A673 (cell line): Measurements from ENCODE around the gene UPK3BL1. TPM values are rescaled to one million over a fixed set of nuclear protein-coding genes. Genes with fewer than 3 reads are reported as not detected.
"Not testable (repeated sequence)": the region's sequence is repeated elsewhere in the genome, so short reads cannot be mapped to it uniquely, and the experiment has no call there.

Source experiments
- BruUV-seq: library from RNA; stranded (reverse); fragments of 400-500 nt; replicated peaks from 2 replicates; lab custom pipeline; 2021; lab: Mats Ljungman, UMichigan
- CTCF ChIA-PET: fragments of 300-600 bp; sonication (Branson Sonifier 250); formaldehyde crosslinking; loops from one replicate; lab custom pipeline; 2022; ENCODE audit warnings: antibody characterized with exemption; lab: Charles Lee
- POLR2A ChIA-PET: fragments of 300-600 bp; sonication (Branson Sonifier 250); formaldehyde crosslinking; loops from one replicate; lab custom pipeline; 2022; ENCODE audit warnings: antibody characterized with exemption; ENCODE audit not compliant: low non-redundant PET; lab: Charles Lee
- DNase-seq: peaks from one replicate; pipeline ENCODE4 v3.0.0-alpha.2; 2015; ENCODE audit warnings: low spot score
- H3K27ac ChIP-seq: fragments of 200-600 bp; sonication (generic); 2 replicates; pipeline ENCODE4 v1.5.1; 2016; ENCODE audit warnings: mixed run types, low read depth, mild to moderate bottlenecking, mixed read lengths, antibody characterized with exemption, low read length; ENCODE audit not compliant: poor library complexity, severe bottlenecking
- H3K27me3 ChIP-seq: fragments of 200-600 bp; sonication (generic); replicated peaks from 2 replicates; pipeline ENCODE4 v1.6.1; 2017; ENCODE audit warnings: mixed run types, low read depth, mild to moderate bottlenecking, mixed read lengths, antibody characterized with exemption, low read length; ENCODE audit not compliant: insufficient read depth, poor library complexity
- H3K36me3 ChIP-seq: fragments of 200-600 bp; sonication (generic); 2 replicates; pipeline ENCODE4 v1.6.1; 2016; ENCODE audit warnings: mixed run types, mild to moderate bottlenecking, mixed read lengths, antibody characterized with exemption, low read length; ENCODE audit not compliant: insufficient read depth, poor library complexity, severe bottlenecking
- H3K4me1 ChIP-seq: fragments of 200-600 bp; sonication (generic); 2 replicates; pipeline ENCODE4 v1.6.1; 2017; ENCODE audit warnings: mixed run types, mild to moderate bottlenecking, mixed read lengths, antibody characterized with exemption, low read length; ENCODE audit not compliant: insufficient read depth, poor library complexity, severe bottlenecking
- H3K4me3 ChIP-seq: fragments of 200-600 bp; sonication (generic); 2 replicates; pipeline ENCODE4 v1.5.1; 2016; ENCODE audit warnings: low read depth, mixed run types, mild to moderate bottlenecking, mixed read lengths, low read length; ENCODE audit not compliant: poor library complexity, severe bottlenecking
- H3K9me3 ChIP-seq: fragments of 200-600 bp; sonication (generic); 2 replicates; pipeline ENCODE4 v1.6.1; 2016; ENCODE audit warnings: mixed run types, low read depth, mild to moderate bottlenecking, mixed read lengths, antibody characterized with exemption, low read length; ENCODE audit not compliant: poor library complexity, severe bottlenecking
- intact Hi-C: fragments of 100-400 bp; cut with micrococcal nuclease; formaldehyde crosslinking; loops from one replicate; pipeline ENCODE4 v1.10.0; 2022; ENCODE audit not compliant: unreplicated experiment
- total RNA-seq: library from RNA; stranded (reverse); gene quantifications from 2 replicates; pipeline ENCODE4 v1.2.3, GENCODE V29; 2021

The UPK3BL1 gene
- total RNA-seq, 1 experiment from 2014 or later: 10.4 TPM

DNA sequence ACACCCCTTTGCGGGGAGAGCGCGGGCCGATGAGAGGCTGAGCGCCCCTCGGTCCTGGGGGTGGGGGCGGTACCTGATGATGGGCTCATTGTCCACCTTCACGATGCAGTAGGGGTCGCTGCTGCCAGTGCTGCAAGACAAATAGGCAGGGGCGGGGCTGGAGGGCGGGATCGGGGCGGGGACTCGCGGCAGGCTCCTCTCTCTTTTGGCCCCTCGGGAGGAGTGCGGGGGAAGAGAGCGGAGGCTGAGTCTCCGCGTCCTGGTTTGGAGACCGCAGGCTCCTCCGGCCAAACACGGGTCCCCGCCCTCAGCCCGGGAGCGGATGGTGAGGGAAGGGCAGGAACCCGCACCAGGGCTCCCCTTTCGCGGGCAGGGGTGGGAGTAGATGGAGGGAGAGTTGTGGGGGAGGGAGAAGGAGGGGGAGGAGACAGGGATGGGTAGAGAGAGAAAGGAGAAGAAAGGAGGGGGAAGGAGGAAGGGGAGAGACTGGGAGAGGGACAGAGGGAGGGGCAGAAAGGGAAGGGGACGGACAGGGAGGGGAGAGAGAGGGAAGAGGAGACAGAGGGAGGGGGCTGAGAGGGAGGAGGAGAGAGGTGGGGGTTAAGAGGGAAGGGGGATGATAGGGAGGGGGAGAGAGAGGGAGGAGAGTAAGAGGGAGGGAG lies 31.4 kb downstream of the UPK3BL1 start:
- H3K27ac ChIP-seq, DNase-seq, H3K4me1 ChIP-seq, H3K27me3 ChIP-seq, POLR2A ChIA-PET, CTCF ChIA-PET, H3K4me3 ChIP-seq, H3K36me3 ChIP-seq, H3K9me3 ChIP-seq, intact Hi-C loops, BruUV-seq: not testable (repeated sequence)

DNA sequence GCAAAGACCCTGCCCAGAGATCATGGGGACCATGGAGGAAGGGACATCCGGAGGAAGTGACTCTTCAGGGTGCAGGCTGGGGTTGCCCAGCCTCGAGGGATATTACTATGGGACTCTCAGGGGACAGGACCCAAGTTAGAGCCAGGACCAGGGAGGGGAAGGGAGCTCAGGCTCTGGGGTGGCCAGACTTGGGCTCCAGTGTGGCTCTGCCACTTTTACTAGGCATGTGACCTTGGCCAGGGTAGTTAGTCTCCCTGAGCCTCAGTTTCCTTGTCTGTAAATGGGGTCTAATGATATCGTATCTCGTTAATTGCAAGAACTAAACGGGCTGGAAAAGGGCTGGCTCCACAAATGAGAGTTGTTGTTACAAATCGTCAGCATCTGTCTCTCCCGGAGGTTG lies 32.1 kb downstream of the UPK3BL1 start:
- BruUV-seq, H3K27me3 ChIP-seq, CTCF ChIA-PET, H3K36me3 ChIP-seq, POLR2A ChIA-PET, intact Hi-C loops, DNase-seq, H3K4me1 ChIP-seq, H3K4me3 ChIP-seq, H3K9me3 ChIP-seq, H3K27ac ChIP-seq: not testable (repeated sequence)

- POLR2A ChIA-PET, DNase-seq, H3K4me1 ChIP-seq, H3K9me3 ChIP-seq, CTCF ChIA-PET, H3K4me3 ChIP-seq, intact Hi-C loops, H3K36me3 ChIP-seq, H3K27me3 ChIP-seq, BruUV-seq, H3K27ac ChIP-seq: not testable (repeated sequence)
Observed at GRCh38 chr7:102609734-102610133, 32.9 kb downstream of the UPK3BL1 start.

- H3K36me3 ChIP-seq, H3K27ac ChIP-seq, POLR2A ChIA-PET, BruUV-seq, H3K27me3 ChIP-seq, CTCF ChIA-PET, intact Hi-C loops, DNase-seq, H3K4me3 ChIP-seq, H3K4me1 ChIP-seq, H3K9me3 ChIP-seq: not testable (repeated sequence)
Observed at GRCh38 chr7:102606848-102607247, 35.7 kb downstream of the UPK3BL1 start.

DNA sequence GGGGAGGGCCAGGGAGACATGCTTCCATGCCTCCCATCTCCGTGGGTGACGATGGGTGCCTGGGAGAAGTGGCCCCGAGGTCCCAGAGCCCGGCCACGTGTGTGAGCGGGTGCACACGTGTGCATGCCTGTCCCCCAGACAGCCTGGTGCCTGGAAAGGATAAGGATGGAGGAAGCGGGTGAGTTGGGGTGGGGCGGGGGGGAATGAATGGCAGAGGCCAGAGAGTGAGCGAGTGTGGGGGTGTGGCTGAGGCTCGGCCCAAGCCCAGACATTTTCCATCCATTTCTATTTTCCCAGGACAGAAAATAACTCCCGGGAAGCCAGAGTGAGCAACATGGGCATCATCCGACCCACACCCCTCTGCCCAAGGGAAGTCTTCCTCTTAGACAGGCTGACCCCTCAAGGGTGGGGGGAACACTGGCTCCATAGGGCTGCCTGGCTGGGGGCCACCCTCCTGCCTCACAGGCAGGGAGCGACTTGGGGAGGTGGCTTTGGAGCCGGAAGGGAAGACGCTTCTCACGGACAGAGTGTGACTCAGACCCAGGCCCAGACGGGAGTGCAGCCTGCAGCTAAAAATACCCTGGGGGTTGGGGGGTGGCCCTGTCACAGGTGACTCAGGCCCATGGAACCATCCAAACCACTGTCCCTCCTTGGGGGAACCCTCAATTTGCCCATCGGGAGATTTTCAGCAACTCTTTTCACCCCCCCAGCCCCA lies 38.0 kb downstream of the UPK3BL1 start:
- H3K9me3 ChIP-seq, POLR2A ChIA-PET, H3K4me3 ChIP-seq, intact Hi-C loops, H3K4me1 ChIP-seq, CTCF ChIA-PET, H3K27ac ChIP-seq, H3K36me3 ChIP-seq, H3K27me3 ChIP-seq, DNase-seq, BruUV-seq: not testable (repeated sequence)

DNA sequence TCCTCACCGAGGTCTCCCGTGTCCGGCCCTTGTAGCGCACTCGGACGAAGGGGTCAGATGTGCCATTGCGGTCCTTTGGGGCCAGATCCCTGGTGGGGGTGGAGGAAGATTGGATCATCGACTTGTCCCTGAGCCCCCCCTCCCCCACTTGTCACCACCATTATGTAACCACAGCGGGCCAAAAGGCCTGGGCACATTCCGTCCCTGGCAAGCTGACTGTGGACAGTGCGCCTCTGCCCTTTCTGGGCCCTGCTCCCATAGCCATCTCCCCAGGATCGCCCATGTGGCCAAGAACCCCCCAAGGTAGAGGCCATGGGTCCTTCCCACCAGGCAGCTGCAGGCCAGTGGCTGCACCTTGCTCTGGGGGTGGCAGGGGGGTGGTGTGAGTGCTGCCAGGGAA lies 40.3 kb downstream of the UPK3BL1 start:
- H3K4me3 ChIP-seq, DNase-seq, H3K36me3 ChIP-seq, POLR2A ChIA-PET, H3K4me1 ChIP-seq, BruUV-seq, H3K27ac ChIP-seq, intact Hi-C loops, H3K9me3 ChIP-seq, CTCF ChIA-PET, H3K27me3 ChIP-seq: not testable (repeated sequence)

DNA sequence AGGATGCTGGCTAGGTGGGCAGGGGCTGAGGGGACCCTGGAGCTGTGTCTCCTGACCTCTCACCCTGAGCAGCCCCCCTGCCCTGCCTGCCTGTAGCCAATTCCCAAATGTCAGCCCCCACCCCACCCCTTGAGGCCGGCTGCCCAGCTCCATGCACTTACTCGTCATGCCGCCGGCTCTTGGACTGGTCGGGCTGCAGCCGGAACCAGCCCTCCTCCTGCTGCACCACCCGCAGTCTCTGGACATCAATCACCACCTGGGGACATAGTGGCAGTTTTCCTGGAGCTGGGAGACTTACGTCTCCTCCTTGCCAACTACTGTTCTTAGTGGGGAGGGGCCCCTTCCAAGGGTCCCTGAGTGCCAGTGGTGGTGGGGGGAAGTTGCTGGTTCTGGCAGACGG lies 42.9 kb downstream of the UPK3BL1 start:
- POLR2A ChIA-PET, BruUV-seq: not testable (repeated sequence)

More for the DNA sequence above, 42.9 kb downstream of the UPK3BL1 start:
- H3K36me3 ChIP-seq, H3K27ac ChIP-seq, DNase-seq, H3K27me3 ChIP-seq, intact Hi-C loops, H3K9me3 ChIP-seq, H3K4me1 ChIP-seq, H3K4me3 ChIP-seq, CTCF ChIA-PET: not testable (repeated sequence)
